Stimulated activated CD8-positive, alpha-beta memory T cell treated with anti-CD3 and anti-CD28 coated beads, Interleukin-12 subunit alpha, Interleukin-12 subunit beta, amount 100 ng/mL, for 4 hours (primary cell): ENCODE measurements around the gene PLA2G2F.

ENCODE experiments used
- DNase-seq: peaks from one replicate; pipeline ENCODE4 v3.0.0-alpha.2; 2020; ENCODE audit warnings: low read depth

PLA2G2F gene

DNA sequence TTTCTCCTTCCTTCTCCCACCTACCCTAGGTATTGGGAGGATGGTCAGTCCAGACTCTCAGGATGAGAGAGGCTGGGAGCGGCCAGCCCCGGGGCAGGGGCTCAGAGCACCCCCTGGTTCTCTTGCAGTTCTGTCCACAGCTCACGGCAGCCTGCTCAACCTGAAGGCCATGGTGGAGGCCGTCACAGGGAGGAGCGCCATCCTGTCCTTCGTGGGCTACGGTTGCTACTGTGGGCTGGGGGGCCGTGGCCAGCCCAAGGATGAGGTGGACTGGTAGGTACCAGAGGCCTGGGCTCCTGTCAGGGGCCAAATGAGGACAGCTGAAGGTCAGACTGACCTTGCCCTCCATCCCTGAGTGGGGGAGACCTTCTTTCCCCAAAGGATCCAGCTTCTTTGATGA, 4.2 kb downstream of the PLA2G2F start:
- no peak for DNase-seq

DNA sequence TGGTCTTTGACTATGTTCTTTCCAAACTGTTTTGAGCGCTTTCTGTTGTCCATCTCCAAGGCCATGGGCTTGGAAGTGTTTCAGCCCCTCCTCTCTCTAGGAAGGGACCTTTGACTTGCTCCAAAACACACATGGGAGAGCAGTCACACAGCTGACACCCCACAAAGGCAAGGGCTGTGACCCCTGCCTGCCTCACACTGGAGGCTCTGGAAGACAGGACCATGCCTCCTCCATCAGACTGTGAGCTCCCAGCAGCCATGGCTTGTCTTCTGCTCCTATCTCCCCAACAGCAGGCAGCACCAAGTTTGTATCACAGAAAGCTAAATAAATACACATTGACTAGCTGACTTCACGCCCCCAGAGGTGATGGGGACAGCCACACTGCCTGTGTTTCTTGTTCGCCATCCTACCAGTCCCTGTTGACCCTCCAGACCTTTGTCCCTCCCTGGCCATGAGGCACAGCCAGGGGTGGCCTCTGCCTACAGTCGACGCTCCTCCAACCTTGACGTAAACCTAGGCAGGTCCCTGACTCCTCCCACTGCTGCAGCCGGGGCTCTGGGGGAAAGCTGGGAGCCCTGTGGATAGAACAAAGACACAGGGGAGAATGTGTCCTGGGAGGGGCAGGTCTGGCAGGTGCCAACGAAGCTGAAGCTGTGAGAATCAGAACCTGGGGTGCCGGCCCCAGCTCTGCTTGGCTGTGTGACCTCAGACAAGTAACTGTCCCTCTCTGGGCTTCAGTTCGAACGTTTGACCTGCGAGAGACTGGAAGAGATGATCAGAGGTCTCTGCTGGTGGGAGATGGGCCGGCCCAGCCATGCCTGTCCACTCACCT, 4.8 kb downstream of the PLA2G2F start:
- DNase-seq: no peak

DNA sequence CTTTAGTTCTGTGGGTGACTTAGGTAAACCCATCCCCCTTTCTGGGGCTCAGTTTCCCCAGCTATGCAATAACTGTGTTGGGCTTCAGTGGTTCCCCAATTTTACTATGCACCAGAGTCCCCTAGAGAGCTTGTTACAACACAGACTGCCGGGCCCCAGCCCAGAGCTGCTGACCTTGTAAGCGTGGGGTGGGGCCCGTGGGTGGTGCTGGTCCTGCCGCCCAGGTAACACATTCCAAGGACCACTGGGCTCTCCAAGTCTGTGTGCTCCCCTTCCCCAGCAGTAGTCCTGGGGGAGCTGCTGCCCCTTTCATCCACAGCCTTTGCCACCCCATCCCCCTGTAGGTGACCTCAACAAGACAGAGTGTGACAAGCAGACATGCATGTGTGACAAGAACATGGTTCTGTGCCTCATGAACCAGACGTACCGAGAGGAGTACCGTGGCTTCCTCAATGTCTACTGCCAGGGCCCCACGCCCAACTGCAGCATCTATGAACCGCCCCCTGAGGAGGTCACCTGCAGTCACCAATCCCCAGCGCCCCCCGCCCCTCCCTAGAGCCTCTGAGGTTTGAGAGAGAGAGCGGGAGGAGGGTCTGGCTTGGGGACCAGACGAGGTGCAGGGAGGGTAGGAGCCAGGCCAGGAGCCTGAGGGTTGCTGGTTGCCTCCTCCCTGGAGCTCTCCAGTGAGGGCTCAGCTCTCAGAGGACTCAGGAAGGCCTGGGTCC, 8.9 kb downstream of the PLA2G2F start:
- no peak for DNase-seq

DNA sequence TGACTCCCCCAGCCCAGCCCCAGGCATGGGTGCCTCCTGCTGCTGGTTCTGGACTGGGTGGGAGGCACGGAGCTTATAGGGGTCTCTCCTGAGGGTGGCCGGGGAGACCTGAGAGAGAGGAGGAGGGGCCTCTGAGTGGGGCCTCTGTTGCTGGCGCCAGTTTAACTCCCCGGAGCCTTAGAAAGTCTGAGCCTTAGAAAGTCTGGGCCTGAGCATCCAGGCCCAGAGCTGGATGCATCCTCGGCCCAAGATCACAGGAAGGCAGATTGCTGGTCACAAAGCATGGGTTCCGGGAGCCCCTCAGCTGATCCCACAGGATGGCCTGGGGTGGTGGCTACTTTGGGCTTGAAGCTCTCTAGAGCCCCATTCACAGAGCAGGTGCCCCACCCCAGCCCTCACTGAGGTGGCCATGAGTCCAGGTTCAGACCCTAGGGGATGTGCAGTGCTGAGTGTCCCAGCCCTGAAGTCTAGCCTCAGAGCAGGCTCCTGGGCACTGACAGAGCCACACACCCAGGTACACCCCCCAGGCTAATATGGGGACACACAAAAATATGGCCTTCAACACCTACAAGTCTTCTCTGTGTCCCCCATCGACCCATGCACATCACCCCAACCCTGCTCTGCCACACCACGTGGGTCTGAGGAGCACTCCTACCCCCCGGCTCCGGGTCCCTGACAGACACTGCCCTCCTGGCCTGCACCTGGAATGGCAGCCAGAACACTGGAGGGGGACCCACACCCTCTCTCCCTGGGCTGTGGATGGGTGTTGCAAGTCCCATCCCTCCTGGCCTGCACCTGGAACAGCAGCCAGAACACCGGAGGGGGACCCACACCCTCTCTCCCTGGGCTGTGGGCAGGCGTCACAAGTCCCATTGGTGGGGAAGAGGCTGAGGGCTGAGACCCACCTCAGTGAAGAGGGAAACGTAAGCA, 9.7 kb downstream of the PLA2G2F start:
- no peak for DNase-seq

DNA sequence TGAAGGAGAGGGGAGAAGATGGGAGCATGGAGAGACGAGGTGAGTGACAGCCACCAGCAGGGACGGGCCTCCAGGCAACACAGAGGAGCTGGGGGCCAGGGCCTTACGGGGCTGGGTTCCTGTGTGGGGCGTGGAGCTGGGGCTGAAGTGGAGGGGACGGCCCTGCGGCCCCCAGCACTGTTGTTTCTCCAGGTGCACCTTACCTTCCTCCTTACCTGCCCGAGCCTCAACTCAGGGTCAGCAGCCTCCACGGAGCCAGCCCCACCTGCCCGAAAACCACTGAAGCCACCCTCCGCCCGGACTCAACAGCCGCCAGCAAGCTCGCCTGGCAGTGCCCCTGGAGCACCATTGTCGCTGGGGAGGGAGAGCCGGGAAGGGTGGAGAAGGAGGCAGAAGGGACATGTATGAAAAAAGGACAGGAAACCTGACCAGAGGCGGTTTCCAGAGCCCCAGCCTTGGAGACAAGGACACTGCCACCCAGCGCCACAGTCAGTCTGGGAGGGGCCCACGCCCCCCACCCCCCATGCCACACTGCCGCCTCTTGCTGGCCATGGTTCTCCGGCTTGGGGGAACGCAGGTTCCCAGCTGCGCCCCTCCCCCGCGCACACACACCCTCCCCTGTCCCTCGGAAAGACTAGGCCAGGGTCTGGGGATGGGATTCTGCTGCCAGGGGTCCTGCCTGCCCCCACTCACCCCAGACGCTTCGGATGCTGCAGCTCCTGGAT, 10.6 kb downstream of the PLA2G2F start:
- DNase-seq: no peak

DNA sequence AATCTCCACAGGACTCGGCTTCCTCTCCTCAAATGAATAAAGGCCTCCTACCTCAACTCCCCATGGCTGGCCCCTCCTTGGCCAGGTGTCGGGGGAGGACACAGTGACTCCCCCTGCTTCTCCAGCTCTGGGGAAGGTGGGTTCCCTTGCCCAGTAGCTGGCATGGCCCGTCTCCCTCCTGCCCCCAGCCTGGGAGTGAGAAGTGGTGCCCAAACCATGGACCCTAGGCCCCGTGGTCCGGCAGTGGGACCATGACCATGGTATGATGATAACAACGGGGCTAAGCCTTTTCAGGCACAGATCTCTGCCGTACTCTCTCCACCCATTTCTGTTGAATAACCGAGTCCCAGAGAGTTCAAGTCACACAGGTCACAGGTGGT, 11.2 kb downstream of the PLA2G2F start:
- DNase-seq: no peak

DNA sequence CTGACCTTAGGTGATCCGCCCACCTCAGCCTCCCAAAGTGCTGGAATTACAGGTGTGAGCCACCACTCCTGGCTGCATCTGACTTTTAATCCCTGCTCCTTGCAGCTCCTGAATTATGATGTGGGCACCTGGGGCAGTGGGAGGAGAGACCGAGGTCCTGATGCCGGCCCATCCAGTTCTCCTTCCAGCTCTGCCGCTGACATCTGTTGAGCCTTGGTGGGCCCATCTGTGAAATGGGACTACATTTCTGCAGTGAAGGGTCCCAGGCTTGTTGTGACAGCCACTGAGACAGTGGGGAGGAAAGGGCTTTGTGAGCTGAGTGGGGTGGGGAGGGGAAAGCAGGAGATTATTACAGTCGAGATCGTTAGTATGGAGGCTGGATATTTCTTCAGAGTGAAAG, 11.8 kb downstream of the PLA2G2F start:
- no peak for DNase-seq

DNA sequence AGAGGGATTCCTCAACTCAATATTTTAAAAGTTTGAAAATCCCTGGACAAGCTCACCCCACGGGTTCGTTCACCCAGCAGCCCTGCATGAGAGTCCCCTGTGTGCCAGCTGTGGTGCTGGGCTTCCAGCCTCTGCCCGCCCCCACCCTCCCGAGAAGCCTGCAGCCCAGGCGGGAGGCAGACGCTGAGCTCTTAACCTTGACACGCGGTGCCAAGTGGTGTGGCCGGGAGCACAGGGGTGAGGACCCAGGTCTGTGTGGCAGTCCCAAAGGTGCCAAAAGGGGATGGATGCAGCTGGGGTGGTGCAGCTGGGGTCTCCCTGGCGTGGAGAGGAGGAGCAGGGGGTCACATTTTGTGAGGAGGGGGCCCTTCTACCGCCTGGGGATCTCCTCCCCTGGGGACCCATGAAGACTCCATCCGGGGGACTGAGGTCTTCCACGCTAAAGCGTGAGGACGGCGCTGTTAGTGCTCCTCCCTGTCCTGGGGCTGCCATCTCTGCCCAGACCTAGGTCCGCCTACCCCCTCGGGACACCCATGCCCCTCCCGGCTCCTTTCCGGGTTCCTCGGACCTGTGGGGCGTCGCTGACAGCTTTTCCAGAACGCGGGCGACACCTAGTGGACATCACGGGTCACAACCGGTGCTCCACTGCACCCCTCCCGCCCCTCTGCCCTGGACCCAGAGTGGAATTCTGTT, 12.9 kb downstream of the PLA2G2F start:
- DNase-seq: peak; percentile 60

DNA sequence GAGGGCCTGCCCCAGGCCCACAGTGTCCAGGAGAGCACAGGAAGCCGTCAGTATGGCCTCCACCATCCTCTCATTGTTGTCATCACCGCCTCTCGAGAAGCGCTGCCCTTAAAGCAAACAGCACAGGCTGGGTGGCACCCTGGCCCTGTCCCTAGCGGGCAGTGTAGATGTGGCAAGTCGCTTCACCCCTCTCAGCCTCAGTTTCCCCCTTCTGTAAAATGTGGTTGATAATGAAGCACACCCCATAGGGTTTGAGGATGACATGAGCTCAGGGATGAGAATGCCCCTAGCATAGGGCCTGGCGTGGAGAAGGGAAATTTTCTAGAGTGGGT, 13.4 kb downstream of the PLA2G2F start:
- no peak for DNase-seq

DNA sequence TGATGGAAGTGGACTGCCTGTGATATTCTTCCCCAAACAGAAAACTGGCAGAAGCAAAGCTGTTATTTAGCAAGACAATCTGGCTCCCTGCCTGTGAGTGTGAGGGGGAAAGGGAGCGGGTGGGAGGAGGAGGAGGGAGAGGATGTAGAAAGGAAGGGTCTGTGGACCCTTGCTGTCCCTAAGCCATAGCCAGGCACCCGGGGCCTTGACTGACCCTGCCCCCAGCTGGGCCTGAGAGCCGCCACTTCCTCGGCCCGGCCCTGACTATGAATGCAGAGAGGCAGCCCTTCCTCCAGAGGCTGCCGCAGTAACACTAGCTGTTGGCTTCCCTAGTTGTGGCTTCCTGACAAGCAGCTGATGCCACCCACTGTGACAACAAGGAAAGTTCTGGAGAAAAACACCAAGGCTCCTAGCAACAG, 13.9 kb downstream of the PLA2G2F start:
- DNase-seq: no peak

DNA sequence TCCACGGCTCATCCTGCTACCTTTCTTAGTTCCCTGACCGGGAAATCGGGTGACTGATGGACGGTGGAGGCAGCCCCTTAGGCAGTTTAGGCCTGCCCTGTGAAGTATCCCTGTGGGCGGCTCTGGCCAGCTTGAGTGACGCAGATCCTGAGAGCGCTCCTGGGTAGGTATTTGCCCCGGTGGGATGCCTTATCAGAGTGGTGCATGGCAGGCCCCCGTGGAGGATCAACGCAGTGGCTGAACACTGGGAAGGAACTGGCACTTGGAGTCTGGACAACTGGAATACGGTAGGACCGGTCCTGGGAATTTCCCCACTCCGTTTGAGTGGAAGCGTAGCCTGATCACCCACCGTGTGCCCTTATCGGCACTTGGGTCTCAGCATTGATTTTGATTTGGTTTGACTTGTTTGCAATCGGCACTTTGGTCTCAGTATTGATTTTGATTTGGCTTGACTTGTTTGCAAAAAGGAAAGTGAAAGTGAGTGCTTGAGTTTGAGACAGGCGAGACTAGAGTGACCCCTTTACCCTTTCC, 15.2 kb downstream of the PLA2G2F start:
- DNase-seq: no peak

DNA sequence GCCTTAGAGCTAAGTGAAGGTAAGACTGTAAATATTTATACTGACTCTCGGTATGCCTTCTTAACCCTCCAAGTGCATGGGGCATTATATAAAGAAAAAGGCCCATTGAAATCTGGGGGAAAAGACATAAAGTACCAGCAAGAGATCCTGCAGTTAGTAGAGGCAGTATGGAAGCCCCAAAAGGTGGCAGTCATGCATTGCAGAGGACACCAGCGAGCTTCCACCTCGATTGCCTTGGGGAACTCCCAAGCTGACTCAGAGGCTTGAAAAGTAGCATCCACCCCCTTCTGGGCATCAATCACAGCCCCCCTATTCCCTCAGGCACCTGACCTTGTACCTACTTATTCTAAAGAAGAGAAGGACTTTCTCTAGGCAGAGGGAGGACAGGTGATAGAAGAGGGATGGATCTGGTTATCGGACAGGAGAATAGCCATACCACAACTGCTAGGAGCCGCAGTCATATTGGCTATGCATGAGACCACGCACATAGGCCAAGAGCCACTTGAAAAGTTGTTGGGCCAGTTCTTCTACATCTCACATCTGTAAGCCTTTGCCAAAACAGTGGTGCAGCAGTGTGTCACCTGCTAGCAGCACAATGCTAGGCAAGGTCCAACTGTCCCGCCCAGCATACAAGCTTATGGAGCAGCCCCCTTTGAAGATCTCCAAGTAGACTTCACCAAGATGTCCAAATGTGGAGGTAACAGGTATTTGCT, 19.4 kb downstream of the PLA2G2F start:
- no peak for DNase-seq

DNA sequence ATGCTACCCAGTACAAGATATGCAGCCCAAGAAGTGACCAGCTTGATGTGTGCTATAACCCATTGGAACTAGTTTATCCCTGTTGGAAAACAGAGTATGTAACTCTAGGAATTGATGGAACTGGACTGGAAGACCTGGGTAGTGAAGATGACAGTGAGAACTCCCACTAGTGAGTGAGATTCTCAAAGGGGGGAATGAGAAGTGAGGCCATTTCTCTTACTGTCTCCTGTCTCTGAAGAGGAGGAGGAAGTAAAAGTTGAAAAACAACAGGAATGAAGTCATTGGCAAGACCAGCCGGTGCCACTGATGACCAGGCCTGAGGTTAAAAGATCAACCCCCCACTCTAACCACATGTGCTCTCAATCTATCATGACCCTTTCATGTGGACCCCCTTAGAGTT, 20.9 kb downstream of the PLA2G2F start:
- no peak for DNase-seq

DNA sequence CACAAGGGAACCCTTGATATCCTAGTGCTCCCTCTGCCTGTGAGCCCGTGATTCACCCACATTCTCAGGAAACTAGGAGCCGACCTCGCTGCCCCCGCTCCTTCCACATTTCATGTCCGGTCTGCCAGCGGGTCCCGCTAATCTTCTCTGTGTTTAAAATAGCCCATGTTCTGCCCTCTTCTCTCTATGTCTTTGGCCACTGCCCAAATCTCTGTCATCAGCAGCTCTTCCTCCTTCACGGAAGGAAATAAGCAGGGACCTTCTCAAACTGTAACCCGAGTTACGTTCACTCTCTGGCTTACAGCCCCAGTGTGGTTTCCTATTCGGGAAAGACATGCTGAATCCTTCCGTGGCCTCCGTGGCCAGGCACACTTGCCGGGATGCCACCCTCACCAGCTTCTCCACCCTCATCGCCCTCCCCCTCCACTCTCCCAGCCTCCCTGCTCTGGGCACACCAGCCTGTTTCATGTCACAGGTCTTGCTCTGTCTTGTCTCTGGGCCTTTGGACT, 25.6 kb downstream of the PLA2G2F start:
- no peak for DNase-seq

DNA sequence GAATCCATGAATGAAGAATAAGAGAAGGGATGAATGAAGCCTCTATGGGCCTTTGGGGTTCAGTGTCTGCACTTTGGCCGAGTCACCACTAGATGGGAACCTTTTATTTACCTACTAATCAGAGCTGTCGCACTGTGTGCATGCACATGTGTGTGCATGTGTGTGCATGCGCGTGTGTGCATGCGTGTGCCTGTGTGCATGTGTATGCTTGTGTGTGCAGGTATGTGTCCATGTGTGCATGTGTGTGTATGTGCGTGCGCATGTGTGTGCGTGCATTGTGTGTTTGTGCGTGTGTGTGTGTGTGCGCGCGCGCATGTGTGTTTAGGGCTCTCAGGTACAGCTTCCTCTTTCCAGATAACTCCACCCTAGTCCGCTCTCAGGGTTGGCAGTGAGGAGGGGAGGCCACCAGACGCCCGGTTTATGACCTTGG, 26.4 kb downstream of the PLA2G2F start:
- no peak for DNase-seq

DNA sequence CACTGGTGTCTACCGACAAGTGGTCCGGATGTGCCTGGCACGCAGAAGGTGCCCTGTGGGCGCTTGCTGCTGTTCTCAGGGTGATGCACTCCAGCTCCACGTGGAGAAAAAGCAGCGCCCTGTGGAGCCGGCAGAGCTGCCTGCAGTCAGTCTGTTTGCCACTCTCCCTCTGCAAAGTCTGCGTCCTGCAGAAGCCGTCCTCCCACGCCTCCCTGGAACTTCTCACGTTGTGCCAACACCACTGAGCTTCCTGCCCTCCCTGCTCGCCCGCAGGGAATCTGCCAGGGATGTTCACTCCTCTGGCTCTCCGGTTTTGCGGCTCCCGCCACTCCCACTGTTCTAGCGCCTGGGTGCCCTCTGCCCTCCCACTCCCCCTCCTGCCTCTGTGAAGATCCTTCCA, 26.9 kb downstream of the PLA2G2F start:
- DNase-seq: no peak

DNA sequence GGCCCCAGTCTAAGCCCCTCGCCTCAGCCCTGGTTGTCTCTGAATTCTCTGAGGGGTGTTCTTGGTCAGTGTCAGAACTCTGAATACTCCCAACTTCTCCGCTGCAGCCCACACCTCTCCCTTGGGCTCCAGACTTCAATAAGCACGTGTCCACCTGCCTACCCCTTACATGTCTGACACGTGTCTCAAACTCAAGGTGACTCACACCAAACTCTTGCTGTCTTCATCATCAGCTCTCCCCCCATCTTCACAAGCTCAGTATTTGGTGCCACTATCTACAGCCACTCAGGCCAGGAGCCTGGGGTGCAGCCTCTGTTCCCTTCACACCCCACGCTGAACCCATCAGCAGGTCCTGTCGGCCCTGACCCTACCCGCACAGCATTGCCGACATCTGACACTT, 28.0 kb downstream of the PLA2G2F start:
- no peak for DNase-seq

DNA sequence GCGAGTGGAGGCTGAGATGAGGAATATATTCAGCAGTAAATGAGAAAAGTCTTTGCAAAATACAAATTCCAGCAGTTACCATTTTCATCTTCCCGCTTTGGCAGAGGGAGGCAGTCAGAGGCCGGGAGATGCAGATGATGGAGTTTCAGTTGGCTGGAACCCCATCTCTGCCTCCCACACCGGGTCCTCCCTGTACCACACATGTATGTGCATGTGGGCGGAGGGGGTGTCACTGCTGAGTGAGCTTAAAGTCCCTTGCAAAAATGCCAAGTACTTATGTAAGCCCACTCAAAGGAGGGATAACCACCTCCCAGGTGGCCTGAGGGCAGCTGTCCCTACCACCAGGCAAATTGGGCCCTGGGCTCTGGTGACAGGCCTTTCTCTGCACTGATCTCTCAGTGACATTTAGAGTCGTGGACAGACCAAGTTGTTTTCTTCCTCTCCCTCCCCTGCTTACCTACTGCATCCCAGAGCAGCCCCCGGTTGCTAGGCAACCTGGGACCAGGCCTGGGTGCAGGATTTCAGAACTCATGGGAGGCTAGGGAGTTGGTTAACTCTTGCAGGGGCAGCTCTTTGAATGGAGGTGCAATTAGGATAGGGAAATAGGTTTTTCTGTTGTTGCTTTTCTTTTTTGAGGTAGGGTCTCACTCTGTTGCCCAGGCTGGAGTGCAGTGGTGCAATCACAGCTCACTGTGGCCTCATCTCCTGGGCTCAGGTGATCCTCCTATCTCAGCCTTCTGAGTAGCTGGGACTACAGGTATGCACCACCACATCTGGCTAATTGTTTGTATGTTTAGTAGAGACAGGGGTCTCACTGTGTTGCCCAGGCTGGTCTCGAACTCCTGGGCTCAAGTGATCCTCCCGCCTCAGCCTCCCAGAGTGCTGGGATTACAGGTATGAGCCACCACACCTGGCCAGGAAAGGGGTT, 29.7 kb downstream of the PLA2G2F start:
- DNase-seq: no peak

DNA sequence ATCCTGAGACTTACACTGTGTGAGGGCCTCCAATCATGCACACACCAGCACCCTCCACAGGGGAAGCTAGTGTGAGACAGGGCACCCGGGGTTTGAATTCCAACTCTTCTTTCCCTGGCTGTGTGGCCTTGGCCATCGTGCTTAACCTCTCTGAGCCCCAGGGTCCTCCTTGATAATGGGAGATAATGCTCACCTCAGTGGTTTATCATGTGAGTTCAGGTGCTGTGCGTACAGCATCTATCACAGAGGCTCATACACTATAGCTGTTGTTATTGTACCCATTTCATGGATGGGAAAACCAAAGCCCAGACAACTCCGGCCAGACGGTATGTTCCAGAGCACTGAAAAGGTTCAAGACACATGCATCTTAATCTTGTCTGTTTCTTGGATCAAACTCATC, 30.8 kb downstream of the PLA2G2F start:
- DNase-seq: no peak
